GM21723 (cell line): Measurements from ENCODE around the gene DEDD2.
A peak's percentile ranks its signal among the peaks of the same experiment; 100 is the strongest.
"Not testable (repeated sequence)": the region's sequence is repeated elsewhere in the genome, so short reads cannot be mapped to it uniquely, and the experiment has no call there.

Source experiments
- ATAC-seq: cut with Tn5 transposase; IDR thresholded peaks from one replicate; pipeline ENCODE4 v1.9.1; 2021; ENCODE audit warnings: mild to moderate bottlenecking, moderate library complexity; ENCODE audit not compliant: unreplicated experiment

The DEDD2 gene

GRCh38 chr19:42217520-42218437 is at the start of gene DEDD2:
Gene DEDD2 (minus strand): TSS chr19:42217677. CDS start chr19:42217007, 670 bp downstream.
- ATAC-seq, result peak; percentile 58

GRCh38 chr19:42266928-42267603 is 49.6 kb upstream of the DEDD2 start:
- not testable (repeated sequence) for ATAC-seq

- ATAC-seq, result not testable (repeated sequence)
These were observed 48.6 kb upstream of the DEDD2 start for GRCh38 chr19:42266105-42266504.

- ATAC-seq, result no peak
These were observed 44.3 kb upstream of the DEDD2 start for GRCh38 chr19:42261763-42262162.

GRCh38 chr19:42257842-42258241 is 40.4 kb upstream of the DEDD2 start:
- ATAC-seq, result not testable (repeated sequence)

GRCh38 chr19:42255766-42256745 is 38.6 kb upstream of the DEDD2 start:
- ATAC-seq, result no peak

GRCh38 chr19:42254850-42255765 is 37.6 kb upstream of the DEDD2 start, which contains the start of gene ERF:
Gene ERF (minus strand): TSS chr19:42255128. CDS start chr19:42254999, 129 bp downstream.
- peak; percentile 48 for ATAC-seq

GRCh38 chr19:42254089-42254849 is 36.8 kb upstream of the DEDD2 start:
- peak; percentile 23 for ATAC-seq

GRCh38 chr19:42253245-42254088 is 36.0 kb upstream of the DEDD2 start:
- peak; percentile 7 for ATAC-seq

GRCh38 chr19:42252365-42253244 is 35.1 kb upstream of the DEDD2 start:
- ATAC-seq, result no peak

GRCh38 chr19:42251572-42252358 is 34.3 kb upstream of the DEDD2 start:
- ATAC-seq, result no peak

- no peak for ATAC-seq
These were observed 33.4 kb upstream of the DEDD2 start for GRCh38 chr19:42250666-42251531.

- no peak for ATAC-seq
These were observed 32.7 kb upstream of the DEDD2 start for GRCh38 chr19:42250183-42250665.

GRCh38 chr19:42249769-42250168 is 32.3 kb upstream of the DEDD2 start:
- no peak for ATAC-seq

- no peak for ATAC-seq
These were observed 31.8 kb upstream of the DEDD2 start for GRCh38 chr19:42249149-42249750.
